Ishikawa (cell line): ENCODE measurements around the gene NHSL2.

Experiments
- CEBPB ChIP-seq: IDR thresholded peaks from 2 replicates; pipeline ENCODE4 v1.6.1; 2012
- CREB1 ChIP-seq: IDR thresholded peaks from 2 replicates; pipeline ENCODE4 v1.6.1; 2012; ENCODE audit warnings: low read depth
- EGR1 ChIP-seq: IDR thresholded peaks from 2 replicates; pipeline ENCODE4 v1.6.1; 2012
- EP300 ChIP-seq: IDR thresholded peaks from 2 replicates; pipeline ENCODE4 v1.6.1; 2012; ENCODE audit warnings: borderline replicate concordance
- FOXM1 ChIP-seq: IDR thresholded peaks from 2 replicates; pipeline ENCODE4 v1.6.1; 2012; ENCODE audit warnings: low read depth, borderline replicate concordance
- NFIC ChIP-seq: IDR thresholded peaks from 2 replicates; pipeline ENCODE4 v1.6.1; 2012
- RAD21 ChIP-seq: IDR thresholded peaks from 2 replicates; pipeline ENCODE4 v1.6.1; 2012; ENCODE audit warnings: low read depth
- TAF1 ChIP-seq: IDR thresholded peaks from 2 replicates; pipeline ENCODE4 v1.6.1; 2012; ENCODE audit warnings: low read depth, mild to moderate bottlenecking
- TCF12 ChIP-seq: IDR thresholded peaks from 2 replicates; pipeline ENCODE4 v1.6.1; 2012; ENCODE audit warnings: low read depth
- TEAD4 ChIP-seq: IDR thresholded peaks from 2 replicates; pipeline ENCODE4 v1.6.1; 2012
- USF1 ChIP-seq: IDR thresholded peaks from 2 replicates; pipeline ENCODE4 v1.6.1; 2012
- YY1 ChIP-seq: IDR thresholded peaks from 2 replicates; pipeline ENCODE4 v1.6.1; 2012; ENCODE audit warnings: low read depth
- ZBTB7A ChIP-seq: IDR thresholded peaks from 2 replicates; pipeline ENCODE4 v1.6.1; 2012; ENCODE audit warnings: low read depth
- TF ChIP-seq, protein P1 (sequence below): IDR thresholded peaks from 2 replicates; pipeline ENCODE4 v1.6.1; 2012; ENCODE audit warnings: low read depth, mild to moderate bottlenecking
- TF ChIP-seq, protein P2 (sequence below): IDR thresholded peaks from 2 replicates; pipeline ENCODE4 v1.6.1; 2012

Gene NHSL2

DNA sequence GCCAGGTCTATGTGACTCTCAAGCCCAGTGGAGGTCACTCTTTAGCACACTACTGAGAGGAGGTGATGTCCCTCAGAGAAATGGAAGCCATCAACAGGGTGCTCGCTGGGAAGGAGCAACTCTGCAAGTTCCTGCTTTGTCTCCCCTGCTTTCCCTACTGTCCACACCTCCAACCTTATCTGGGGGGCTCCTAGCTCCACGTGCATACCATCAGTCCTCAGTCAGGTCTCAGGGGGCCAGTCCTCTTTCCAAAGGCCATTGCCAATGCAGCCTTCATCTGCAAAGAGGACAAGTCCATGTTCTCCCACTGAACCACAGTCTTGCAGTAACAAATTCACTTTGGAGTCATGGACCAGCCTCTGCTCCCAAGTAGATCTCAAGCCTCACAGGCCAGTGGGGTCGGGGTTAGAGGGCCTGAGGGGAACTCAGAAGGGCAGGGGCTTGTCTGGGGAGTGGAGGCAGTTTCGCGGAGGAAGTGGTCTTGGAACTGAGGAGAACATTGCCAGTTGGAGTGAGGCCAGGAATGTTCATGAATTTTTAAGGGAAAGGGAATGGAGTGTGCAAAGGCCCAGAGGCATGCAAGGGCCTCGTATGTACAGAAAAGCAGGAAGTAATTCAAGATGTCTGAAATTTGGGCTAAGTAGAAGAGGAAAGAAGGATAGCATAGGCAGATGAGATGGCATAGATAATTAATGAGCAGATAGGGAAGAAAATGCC, 212.1 kb downstream of the NHSL2 start:
- no peak for TF ChIP-seq FOXM1
- no peak for TF ChIP-seq ZBTB7A
- TF ChIP-seq TEAD4: no peak
- TF ChIP-seq NFIC: no peak
- no peak for TF ChIP-seq EGR1

GRCh38 chrX:72123471-72124185, 213.0 kb downstream of the NHSL2 start:
- no peak for TF ChIP-seq TAF1

GRCh38 chrX:72124540-72125201, 214.0 kb downstream of the NHSL2 start:
- TF ChIP-seq RAD21: no peak
- TF ChIP-seq, protein P1, sequence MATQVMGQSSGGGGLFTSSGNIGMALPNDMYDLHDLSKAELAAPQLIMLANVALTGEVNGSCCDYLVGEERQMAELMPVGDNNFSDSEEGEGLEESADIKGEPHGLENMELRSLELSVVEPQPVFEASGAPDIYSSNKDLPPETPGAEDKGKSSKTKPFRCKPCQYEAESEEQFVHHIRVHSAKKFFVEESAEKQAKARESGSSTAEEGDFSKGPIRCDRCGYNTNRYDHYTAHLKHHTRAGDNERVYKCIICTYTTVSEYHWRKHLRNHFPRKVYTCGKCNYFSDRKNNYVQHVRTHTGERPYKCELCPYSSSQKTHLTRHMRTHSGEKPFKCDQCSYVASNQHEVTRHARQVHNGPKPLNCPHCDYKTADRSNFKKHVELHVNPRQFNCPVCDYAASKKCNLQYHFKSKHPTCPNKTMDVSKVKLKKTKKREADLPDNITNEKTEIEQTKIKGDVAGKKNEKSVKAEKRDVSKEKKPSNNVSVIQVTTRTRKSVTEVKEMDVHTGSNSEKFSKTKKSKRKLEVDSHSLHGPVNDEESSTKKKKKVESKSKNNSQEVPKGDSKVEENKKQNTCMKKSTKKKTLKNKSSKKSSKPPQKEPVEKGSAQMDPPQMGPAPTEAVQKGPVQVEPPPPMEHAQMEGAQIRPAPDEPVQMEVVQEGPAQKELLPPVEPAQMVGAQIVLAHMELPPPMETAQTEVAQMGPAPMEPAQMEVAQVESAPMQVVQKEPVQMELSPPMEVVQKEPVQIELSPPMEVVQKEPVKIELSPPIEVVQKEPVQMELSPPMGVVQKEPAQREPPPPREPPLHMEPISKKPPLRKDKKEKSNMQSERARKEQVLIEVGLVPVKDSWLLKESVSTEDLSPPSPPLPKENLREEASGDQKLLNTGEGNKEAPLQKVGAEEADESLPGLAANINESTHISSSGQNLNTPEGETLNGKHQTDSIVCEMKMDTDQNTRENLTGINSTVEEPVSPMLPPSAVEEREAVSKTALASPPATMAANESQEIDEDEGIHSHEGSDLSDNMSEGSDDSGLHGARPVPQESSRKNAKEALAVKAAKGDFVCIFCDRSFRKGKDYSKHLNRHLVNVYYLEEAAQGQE: no peak
- TF ChIP-seq CREB1: no peak
- no peak for TF ChIP-seq NFIC
- TF ChIP-seq, protein P2, sequence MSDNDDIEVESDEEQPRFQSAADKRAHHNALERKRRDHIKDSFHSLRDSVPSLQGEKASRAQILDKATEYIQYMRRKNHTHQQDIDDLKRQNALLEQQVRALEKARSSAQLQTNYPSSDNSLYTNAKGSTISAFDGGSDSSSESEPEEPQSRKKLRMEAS: no peak

GRCh38 chrX:72125331-72126047, 214.8 kb downstream of the NHSL2 start:
- no peak for TF ChIP-seq EP300
- no peak for TF ChIP-seq RAD21
- no peak for TF ChIP-seq YY1
- TF ChIP-seq TEAD4: no peak
- TF ChIP-seq FOXM1: no peak
- TF ChIP-seq NFIC: no peak

DNA sequence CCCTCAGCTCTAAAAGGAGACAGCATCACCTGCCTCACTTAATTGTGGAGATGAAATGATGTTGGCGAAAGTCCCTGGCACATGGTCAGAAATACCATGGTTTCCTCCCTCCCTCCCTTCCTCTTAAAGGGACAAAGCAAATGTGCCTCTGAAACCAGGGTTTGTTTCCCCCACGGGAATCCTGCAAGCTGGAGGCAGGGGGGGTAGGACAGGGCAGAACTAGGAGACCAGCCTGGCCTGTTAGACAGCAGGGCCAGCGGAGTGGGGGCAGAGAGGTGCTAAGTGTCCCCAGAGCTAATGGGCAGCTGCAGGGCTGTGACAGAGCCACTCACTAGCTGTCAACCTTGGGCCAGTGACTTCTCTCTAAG, 215.4 kb downstream of the NHSL2 start:
- TF ChIP-seq, protein P2: no peak; the same call in 1 of the 2 replicates
- TF ChIP-seq NFIC (peak; percentile 46; the same call in 1 of the 2 replicates), YY1 (no peak)

DNA sequence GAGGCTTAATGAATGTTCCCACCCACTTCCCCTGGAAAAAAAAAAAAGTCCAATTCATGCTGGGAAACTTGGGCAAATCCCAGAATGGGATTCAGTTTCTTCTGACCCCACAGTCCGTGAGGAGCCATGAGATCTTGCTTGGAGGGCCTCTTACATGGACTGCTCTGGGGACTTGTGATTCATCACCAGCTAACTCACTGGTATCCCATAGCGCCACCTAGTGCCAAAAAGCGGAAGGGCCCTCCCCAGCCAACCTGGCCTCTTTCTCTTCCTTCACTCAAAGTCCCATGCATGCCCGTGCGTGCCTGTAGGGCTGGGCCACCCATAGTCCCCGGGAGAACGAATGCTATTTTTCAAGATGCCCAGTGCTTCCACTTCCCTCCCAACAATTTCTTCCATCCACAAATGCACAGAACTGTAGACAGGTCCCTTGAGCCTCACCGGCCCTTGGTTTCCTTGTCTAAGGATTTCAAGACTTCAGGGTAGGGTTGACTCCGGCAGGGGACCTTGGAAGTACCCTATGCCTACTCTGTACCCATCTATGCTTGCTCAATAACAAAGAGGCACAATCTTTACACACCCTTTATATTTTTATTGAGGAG, 216.0 kb downstream of the NHSL2 start:
- TF ChIP-seq RAD21: peak; percentile 78
- TF ChIP-seq, protein P2: no peak

DNA sequence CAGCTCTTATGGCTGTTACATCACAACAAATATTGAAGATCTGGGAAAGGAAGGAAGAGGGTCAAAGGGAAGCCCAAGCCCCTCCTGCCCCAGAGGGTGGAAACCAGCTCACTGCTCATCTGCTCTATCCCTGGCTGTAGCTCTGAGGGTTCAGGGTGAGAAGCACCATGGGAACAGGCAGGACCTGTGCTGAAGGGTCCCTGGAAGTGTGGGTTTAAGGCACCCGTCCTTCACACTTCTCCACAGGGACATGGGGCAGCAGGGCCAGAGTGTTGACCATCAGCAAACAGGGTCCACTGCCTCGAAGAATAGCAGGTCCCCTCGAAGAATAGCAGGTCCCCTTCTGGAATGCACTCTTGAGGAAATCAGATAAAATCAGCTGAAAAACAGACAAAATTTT, 216.7 kb downstream of the NHSL2 start:
- TF ChIP-seq, protein P2: no peak
- TF ChIP-seq NFIC (no peak), TEAD4 (no peak), YY1 (no peak), FOXM1 (no peak), TAF1 (no peak), RAD21 (no peak), ZBTB7A (no peak), EGR1 (no peak), CEBPB (no peak), TCF12 (no peak), CREB1 (no peak), EP300 (no peak), USF1 (no peak)
- TF ChIP-seq, protein P1: no peak
